CD4-positive, CD25-positive, alpha-beta regulatory T cell (primary cell): Measurements from ENCODE around the gene AKR1B1. TPM values are rescaled to one million over a fixed set of nuclear protein-coding genes. Genes with fewer than 3 reads are reported as not detected.

Experiments
- ATAC-seq, 2 donors: fragments of 150-1000 bp; cut with Tn5 transposase; one replicate each; pipeline ENCODE4 v1.10.0; 2021; ENCODE audit warnings: low read depth in 2 of 2, moderate number of reproducible peaks in 2 of 2, moderate library complexity in 1 of 2
- DNase-seq, 3 donors: peaks; one replicate each; pipeline versions ENCODE4 v3.0.0 to v3.0.0-alpha.2; 2012 to 2022; ENCODE audit warnings: mixed read lengths in 1 of 3
- H3K27ac ChIP-seq: one replicate; pipeline ENCODE4 v1.7.0; 2013; ENCODE audit warnings: mild to moderate bottlenecking, low read length; ENCODE audit not compliant: insufficient read depth, poor library complexity, severe bottlenecking
- H3K27me3 ChIP-seq: one replicate; pipeline ENCODE4 v1.7.0; 2013; ENCODE audit warnings: low read length; ENCODE audit not compliant: control insufficient read depth, insufficient read depth
- H3K36me3 ChIP-seq: one replicate; pipeline ENCODE4 v1.7.0; 2013; ENCODE audit warnings: mild to moderate bottlenecking, low read length, moderate library complexity; ENCODE audit not compliant: control insufficient read depth, insufficient read depth
- H3K4me1 ChIP-seq: 2 replicates; pipeline ENCODE4 v1.7.0; 2013; ENCODE audit warnings: mild to moderate bottlenecking, low read length; ENCODE audit not compliant: insufficient read depth, control insufficient read depth, poor library complexity, severe bottlenecking
- H3K4me3 ChIP-seq: one replicate; pipeline ENCODE4 v1.7.0; 2013; ENCODE audit warnings: low read depth, mild to moderate bottlenecking, low read length, moderate library complexity
- H3K9me3 ChIP-seq, 2 experiments: 1 replicate in 1 of 2; 2 replicates in 1 of 2; pipeline ENCODE4 v1.7.0; 2013; ENCODE audit warnings: low read length in 2 of 2, mild to moderate bottlenecking in 1 of 2, moderate library complexity in 1 of 2; ENCODE audit not compliant: control insufficient read depth in 2 of 2
- H3K27ac Mint-ChIP-seq, 3 donors: one replicate each; pipeline ENCODE4 v1.8.0; 2020 to 2022; ENCODE audit warnings: mild to moderate bottlenecking in 3 of 3, mixed read lengths in 3 of 3, moderate library complexity in 2 of 3
- H3K27me3 Mint-ChIP-seq: one replicate; pipeline ENCODE4 v1.8.0; 2022; ENCODE audit warnings: mild to moderate bottlenecking, mixed read lengths
- H3K36me3 Mint-ChIP-seq: one replicate; pipeline ENCODE4 v1.8.0; 2020; ENCODE audit warnings: mixed read lengths
- H3K4me1 Mint-ChIP-seq, 4 donors: one replicate each; pipeline ENCODE4 v1.8.0; 2020 to 2022; ENCODE audit warnings: mixed read lengths in 4 of 4, mild to moderate bottlenecking in 1 of 4
- H3K4me3 Mint-ChIP-seq, 4 donors: one replicate each; pipeline ENCODE4 v1.8.0; 2020 to 2022; ENCODE audit warnings: mild to moderate bottlenecking in 4 of 4, mixed read lengths in 4 of 4, moderate library complexity in 3 of 4
- H3K9me3 Mint-ChIP-seq, 7 donors: one replicate each; pipeline ENCODE4 v1.8.0; 2020 to 2022; ENCODE audit warnings: mixed read lengths in 7 of 7, mild to moderate bottlenecking in 3 of 7, moderate library complexity in 2 of 7
- polyA plus RNA-seq, 4 donors: library from polyadenylated mRNA; unstranded; fragments of 300-500 nt; fragmentation: Illumina TruSeq; gene quantifications; one replicate each; pipeline ENCODE4 v1.2.3, GENCODE V29; 2021
- total RNA-seq: library from RNA; stranded (reverse); gene quantifications from one replicate; pipeline ENCODE4 v1.2.3, GENCODE V29; 2022

The AKR1B1 gene
- total and polyA plus RNA-seq, 5 donors from 2014 or later, result 44.6 to 137 (median 114) TPM

GRCh38 chr7:134478707-134479106 lies 19.8 kb upstream of the AKR1B1 start:
- ATAC-seq (no peak), DNase-seq (no peak)
- Mint-ChIP-seq H3K36me3 (no peaks in the 10 kb centered on the region), H3K4me3 (no peak overlapping the region), H3K9me3 (peaks cover 0 to 2% (median 0%) of the 10 kb centered on the region in 7 donors), H3K27ac (no peak overlapping the region), H3K27me3 (peaks cover 35% of the 10 kb centered on the region), H3K4me1 (no peaks in the 10 kb centered on the region)
- Histone ChIP-seq H3K27me3 (peaks cover 4% of the 10 kb centered on the region), H3K9me3 (no peaks in the 10 kb centered on the region), H3K36me3 (no peaks in the 10 kb centered on the region), H3K4me1 (no peaks in the 10 kb centered on the region), H3K27ac (no peak overlapping the region), H3K4me3 (no peak overlapping the region)

- Mint-ChIP-seq H3K9me3 (peaks cover 0 to 2% (median 0%) of the 10 kb centered on the region in 7 donors), H3K36me3 (no peaks in the 10 kb centered on the region), H3K4me3 (no peak overlapping the region), H3K27ac (no peak overlapping the region), H3K27me3 (peaks cover 34% of the 10 kb centered on the region), H3K4me1 (no peaks in the 10 kb centered on the region)
- no peak overlapping the region for H3K4me3 ChIP-seq
- no peak for ATAC-seq
- no peak overlapping the region for H3K27ac ChIP-seq
- H3K36me3 ChIP-seq, result no peaks in the 10 kb centered on the region
- DNase-seq, result no peak
- H3K27me3 ChIP-seq, result peaks cover 4% of the 10 kb centered on the region
- H3K4me1 ChIP-seq, result no peaks in the 10 kb centered on the region
- no peaks in the 10 kb centered on the region for H3K9me3 ChIP-seq
Observed at GRCh38 chr7:134477954-134478353, 19.1 kb upstream of the AKR1B1 start.

DNA sequence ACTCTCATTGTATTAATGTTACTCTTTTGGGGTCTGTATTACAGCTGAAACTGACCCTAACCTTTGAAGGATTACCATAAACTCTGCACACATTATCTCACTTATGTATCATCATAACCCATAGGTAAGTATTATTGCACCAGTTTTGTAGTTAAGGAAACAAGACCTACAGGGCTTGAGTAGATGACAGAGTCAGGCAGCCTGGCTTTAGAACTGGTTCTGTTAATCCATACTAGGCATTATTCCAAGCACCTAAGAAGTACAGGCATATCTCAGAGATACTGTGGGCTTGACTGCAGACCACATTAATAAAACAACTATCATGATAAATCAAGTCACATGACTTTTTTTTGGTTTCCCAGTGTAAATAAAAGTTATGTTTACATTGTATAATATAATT lies 17.1 kb upstream of the AKR1B1 start:
- ATAC-seq (no peak), DNase-seq (no peak)
- Histone ChIP-seq H3K9me3 (no peaks in the 10 kb centered on the region), H3K27ac (no peak overlapping the region), H3K27me3 (peaks cover 4% of the 10 kb centered on the region), H3K4me1 (no peaks in the 10 kb centered on the region), H3K4me3 (no peak overlapping the region), H3K36me3 (no peaks in the 10 kb centered on the region)
- Mint-ChIP-seq H3K27me3 (peaks cover 30% of the 10 kb centered on the region), H3K36me3 (no peaks in the 10 kb centered on the region), H3K27ac (no peak overlapping the region), H3K4me3 (no peak overlapping the region), H3K9me3 (peaks cover 0 to 3% (median 0%) of the 10 kb centered on the region in 7 donors), H3K4me1 (no peaks in the 10 kb centered on the region)

DNA sequence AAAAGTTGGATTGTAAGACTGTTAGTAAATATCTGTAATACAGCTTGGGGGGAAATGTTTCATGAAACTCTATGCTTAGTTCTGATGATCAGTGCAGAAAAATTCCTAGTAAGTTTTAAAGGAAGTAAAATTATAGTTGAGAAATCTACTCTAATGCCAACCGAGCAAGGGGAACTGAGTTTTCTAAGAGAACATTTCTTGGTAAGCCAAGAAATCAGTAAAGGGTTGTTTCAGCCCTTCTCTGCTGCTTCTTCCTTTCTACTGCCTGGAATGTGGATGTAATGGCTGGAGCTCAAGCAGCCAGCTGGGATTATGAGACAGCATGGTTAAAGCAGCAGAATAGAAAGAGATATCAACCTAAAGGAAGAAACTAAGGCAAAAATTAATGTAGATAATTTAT lies 15.9 kb upstream of the AKR1B1 start:
- H3K27ac ChIP-seq, result no peak overlapping the region
- H3K9me3 ChIP-seq, result no peaks in the 10 kb centered on the region
- H3K4me1 ChIP-seq, result no peaks in the 10 kb centered on the region
- DNase-seq (no peak), ATAC-seq (no peak)
- H3K36me3 ChIP-seq, result no peaks in the 10 kb centered on the region
- Mint-ChIP-seq H3K36me3 (no peaks in the 10 kb centered on the region), H3K27me3 (peaks cover 23% of the 10 kb centered on the region), H3K4me1 (no peaks in the 10 kb centered on the region), H3K27ac (no peak overlapping the region), H3K9me3 (peaks cover 0 to 3% (median 0%) of the 10 kb centered on the region in 7 donors), H3K4me3 (no peak overlapping the region)
- H3K27me3 ChIP-seq, result peaks cover 2% of the 10 kb centered on the region
- no peak overlapping the region for H3K4me3 ChIP-seq

DNA sequence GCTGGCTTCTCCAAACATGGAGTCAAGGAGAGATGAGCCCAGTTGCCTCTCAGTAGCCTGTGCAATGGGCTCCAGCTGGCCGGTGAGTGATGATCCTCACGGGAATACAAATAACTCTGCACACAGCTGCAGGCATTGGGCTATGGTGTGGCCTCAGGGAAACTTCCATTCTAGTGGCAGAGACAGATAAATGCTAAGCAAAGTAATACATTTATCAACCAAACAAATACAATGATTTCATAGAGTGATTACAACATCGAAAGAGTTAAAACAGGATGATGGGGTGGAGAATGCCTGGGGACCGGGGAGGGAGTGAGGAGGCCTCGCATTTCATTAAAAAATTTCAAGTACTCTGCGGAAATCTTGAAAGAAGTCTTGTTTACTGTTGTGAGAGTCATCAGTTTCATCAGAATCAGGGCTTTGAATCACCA lies 15.0 kb upstream of the AKR1B1 start:
- DNase-seq, result no peak
- Histone ChIP-seq H3K4me1 (no peaks in the 10 kb centered on the region), H3K9me3 (no peaks in the 10 kb centered on the region), H3K36me3 (no peaks in the 10 kb centered on the region), H3K27me3 (peaks cover 2% of the 10 kb centered on the region), H3K27ac (no peak overlapping the region), H3K4me3 (no peak overlapping the region)
- Mint-ChIP-seq H3K4me3 (no peak overlapping the region), H3K9me3 (peaks cover 0 to 3% (median 0%) of the 10 kb centered on the region in 7 donors), H3K27ac (no peak overlapping the region), H3K36me3 (no peaks in the 10 kb centered on the region), H3K4me1 (no peaks in the 10 kb centered on the region), H3K27me3 (peaks cover 19% of the 10 kb centered on the region)
- ATAC-seq, result no peak

DNA sequence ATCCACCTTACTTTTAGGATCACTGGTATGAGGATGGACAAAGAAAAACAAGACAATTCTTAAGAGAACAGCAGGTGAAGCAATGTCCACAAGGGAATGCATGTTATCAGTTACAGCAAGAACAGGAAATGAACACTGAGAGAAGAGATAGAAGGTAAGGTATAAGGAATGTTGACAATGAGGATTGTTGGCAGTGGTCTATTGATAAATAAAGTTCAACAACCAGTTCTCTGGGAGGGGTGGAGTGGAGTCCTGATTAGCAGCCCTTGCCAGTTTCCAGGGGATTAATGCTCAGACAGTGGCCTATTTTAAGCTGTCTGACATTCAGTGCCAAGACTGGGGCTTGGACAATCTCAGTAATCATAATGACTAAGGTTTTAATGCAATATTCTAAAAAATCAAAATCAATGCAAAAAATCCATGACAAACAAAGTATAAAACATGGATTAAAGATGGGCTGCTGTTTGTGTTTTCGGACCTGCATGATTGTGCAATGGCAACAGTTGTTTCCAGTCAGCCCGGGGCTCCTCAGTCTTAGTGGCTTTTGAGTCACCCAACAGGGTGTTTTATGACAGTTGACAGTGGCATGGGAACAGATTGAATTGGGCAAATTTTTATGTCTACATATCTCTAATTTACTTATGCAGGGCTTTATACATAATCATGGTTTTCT lies 13.8 kb upstream of the AKR1B1 start:
- Mint-ChIP-seq H3K27ac (no peak overlapping the region), H3K4me1 (no peaks in the 10 kb centered on the region), H3K9me3 (peaks cover 0 to 6% (median 0%) of the 10 kb centered on the region in 7 donors), H3K36me3 (no peaks in the 10 kb centered on the region), H3K4me3 (no peak overlapping the region), H3K27me3 (peaks cover 16% of the 10 kb centered on the region)
- Histone ChIP-seq H3K4me1 (no peaks in the 10 kb centered on the region), H3K27me3 (peaks cover 2% of the 10 kb centered on the region), H3K27ac (no peak overlapping the region), H3K36me3 (no peaks in the 10 kb centered on the region), H3K4me3 (no peak overlapping the region), H3K9me3 (no peaks in the 10 kb centered on the region)
- no peak for ATAC-seq
- DNase-seq, result no peak

GRCh38 chr7:134470864-134471263 lies 12.0 kb upstream of the AKR1B1 start:
- peaks cover 11% of the 10 kb centered on the region for H3K27me3 Mint-ChIP-seq
- no peaks in the 10 kb centered on the region for H3K4me1 Mint-ChIP-seq
- Histone ChIP-seq H3K4me3 (no peak overlapping the region), H3K9me3 (peaks cover 0 to 3% of the 10 kb centered on the region in 2 experiments), H3K27ac (no peak overlapping the region), H3K27me3 (peaks cover 2% of the 10 kb centered on the region), H3K36me3 (no peaks in the 10 kb centered on the region), H3K4me1 (no peaks in the 10 kb centered on the region)
- no peak for DNase-seq
- no peaks in the 10 kb centered on the region for H3K36me3 Mint-ChIP-seq
- peaks cover 0 to 8% (median 2%) of the 10 kb centered on the region in 7 donors for H3K9me3 Mint-ChIP-seq
- H3K4me3 Mint-ChIP-seq, result no peak overlapping the region
- H3K27ac Mint-ChIP-seq, result no peak overlapping the region
- ATAC-seq, result no peak

DNA sequence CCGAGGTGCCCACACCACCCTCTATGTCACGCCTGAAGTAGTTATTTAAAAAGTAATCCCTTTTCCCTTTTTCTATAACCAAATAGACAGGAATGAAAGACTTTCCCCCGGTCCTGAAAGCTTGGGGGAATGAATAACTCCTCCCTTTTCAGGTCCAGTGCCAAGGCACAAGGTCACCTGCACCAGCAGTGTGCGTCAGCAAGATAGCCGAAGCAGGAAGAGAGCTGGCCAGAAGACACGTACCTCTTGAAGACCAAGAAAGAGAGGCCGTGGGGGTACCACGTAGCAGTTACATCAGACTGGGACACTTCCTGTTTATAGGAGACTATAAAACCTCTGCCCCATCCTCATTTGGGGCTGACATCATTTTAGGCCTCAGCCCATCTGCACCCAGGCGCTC lies 10.7 kb upstream of the AKR1B1 start:
- Histone ChIP-seq H3K27ac (no peak overlapping the region), H3K9me3 (peaks cover 11% of the 10 kb centered on the region in 2 experiments), H3K4me1 (no peaks in the 10 kb centered on the region), H3K36me3 (no peaks in the 10 kb centered on the region), H3K27me3 (peaks cover 5% of the 10 kb centered on the region), H3K4me3 (no peak overlapping the region)
- Mint-ChIP-seq H3K27me3 (peaks cover 10% of the 10 kb centered on the region), H3K36me3 (no peaks in the 10 kb centered on the region), H3K27ac (no peak overlapping the region), H3K9me3 (peaks cover 0 to 13% (median 5%) of the 10 kb centered on the region in 7 donors), H3K4me3 (no peak overlapping the region), H3K4me1 (no peaks in the 10 kb centered on the region)
- DNase-seq (no peak), ATAC-seq (no peak)
